ENCODE data around the gene FER.
"Not testable (repeated sequence)": the region's sequence is repeated elsewhere in the genome, so short reads cannot be mapped to it uniquely, and the experiment has no call there.

DNA sequence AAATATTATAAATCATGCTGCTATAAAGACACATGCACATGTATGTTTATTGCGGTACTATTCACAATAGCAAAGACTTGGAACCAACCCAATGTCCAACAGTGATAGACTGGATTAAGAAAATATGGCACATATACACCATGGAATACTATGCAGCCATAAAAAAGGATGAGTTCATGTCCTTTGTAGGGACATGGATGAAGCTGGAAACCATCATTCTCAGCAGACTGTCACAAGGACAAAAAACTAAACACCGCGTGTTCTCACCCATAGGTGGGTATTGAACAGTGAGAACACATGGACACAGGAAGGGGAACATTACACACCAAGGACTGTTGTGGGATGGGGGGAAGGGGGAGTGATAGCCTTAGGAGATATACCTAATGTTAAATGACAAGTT lies 118.4 kb downstream of the FER start:
- not testable (repeated sequence) for TF ChIP-seq SMARCB1 (IDR thresholded peaks at IDR 0.05; ENCODE audit: insufficient read length, low read depth)
- TF ChIP-seq, protein P1, sequence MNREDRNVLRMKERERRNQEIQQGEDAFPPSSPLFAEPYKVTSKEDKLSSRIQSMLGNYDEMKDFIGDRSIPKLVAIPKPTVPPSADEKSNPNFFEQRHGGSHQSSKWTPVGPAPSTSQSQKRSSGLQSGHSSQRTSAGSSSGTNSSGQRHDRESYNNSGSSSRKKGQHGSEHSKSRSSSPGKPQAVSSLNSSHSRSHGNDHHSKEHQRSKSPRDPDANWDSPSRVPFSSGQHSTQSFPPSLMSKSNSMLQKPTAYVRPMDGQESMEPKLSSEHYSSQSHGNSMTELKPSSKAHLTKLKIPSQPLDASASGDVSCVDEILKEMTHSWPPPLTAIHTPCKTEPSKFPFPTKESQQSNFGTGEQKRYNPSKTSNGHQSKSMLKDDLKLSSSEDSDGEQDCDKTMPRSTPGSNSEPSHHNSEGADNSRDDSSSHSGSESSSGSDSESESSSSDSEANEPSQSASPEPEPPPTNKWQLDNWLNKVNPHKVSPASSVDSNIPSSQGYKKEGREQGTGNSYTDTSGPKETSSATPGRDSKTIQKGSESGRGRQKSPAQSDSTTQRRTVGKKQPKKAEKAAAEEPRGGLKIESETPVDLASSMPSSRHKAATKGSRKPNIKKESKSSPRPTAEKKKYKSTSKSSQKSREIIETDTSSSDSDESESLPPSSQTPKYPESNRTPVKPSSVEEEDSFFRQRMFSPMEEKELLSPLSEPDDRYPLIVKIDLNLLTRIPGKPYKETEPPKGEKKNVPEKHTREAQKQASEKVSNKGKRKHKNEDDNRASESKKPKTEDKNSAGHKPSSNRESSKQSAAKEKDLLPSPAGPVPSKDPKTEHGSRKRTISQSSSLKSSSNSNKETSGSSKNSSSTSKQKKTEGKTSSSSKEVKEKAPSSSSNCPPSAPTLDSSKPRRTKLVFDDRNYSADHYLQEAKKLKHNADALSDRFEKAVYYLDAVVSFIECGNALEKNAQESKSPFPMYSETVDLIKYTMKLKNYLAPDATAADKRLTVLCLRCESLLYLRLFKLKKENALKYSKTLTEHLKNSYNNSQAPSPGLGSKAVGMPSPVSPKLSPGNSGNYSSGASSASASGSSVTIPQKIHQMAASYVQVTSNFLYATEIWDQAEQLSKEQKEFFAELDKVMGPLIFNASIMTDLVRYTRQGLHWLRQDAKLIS (CRISPR knock-in tag; IDR thresholded peaks at IDR 0.05): not testable (repeated sequence)
